MM.1S (cell line): ENCODE results near the gene MC1R.

Source experiments
- DNase-seq: peaks from one replicate; pipeline ENCODE4 v3.0.0-alpha.2; 2015
- H2AFZ ChIP-seq: fragments of 300-600 bp; sonication (generic); 2 replicates; pipeline ENCODE4 v1.6.0; 2016; ENCODE audit warnings: antibody characterized with exemption, low read length
- H3F3A ChIP-seq: fragments of 300-600 bp; sonication (generic); 2 replicates; pipeline ENCODE4 v1.6.1; 2016; ENCODE audit warnings: mild to moderate bottlenecking, antibody characterized with exemption, low read length, moderate library complexity, mixed read lengths; ENCODE audit not compliant: insufficient read depth
- H3K27ac ChIP-seq: fragments of 300-600 bp; sonication (generic); 2 replicates; pipeline ENCODE4 v1.5.1; 2016; ENCODE audit warnings: mild to moderate bottlenecking, low read length
- H3K27me3 ChIP-seq: fragments of 300-600 bp; sonication (generic); replicated peaks from 2 replicates; pipeline ENCODE4 v1.6.0; 2016; ENCODE audit warnings: low read length; ENCODE audit not compliant: insufficient read depth
- H3K36me3 ChIP-seq: fragments of 300-600 bp; sonication (generic); replicated peaks from 2 replicates; pipeline ENCODE4 v1.6.1; 2016; ENCODE audit warnings: mild to moderate bottlenecking, low read length, mixed read lengths; ENCODE audit not compliant: insufficient read depth
- H3K4me1 ChIP-seq: fragments of 300-600 bp; sonication (generic); 2 replicates; pipeline ENCODE4 v1.6.1; 2016; ENCODE audit warnings: low read length, mixed read lengths
- H3K4me2 ChIP-seq: fragments of 300-600 bp; sonication (generic); 2 replicates; pipeline ENCODE4 v1.6.0; 2016; ENCODE audit warnings: low read depth, low read length
- H3K4me3 ChIP-seq: fragments of 300-600 bp; sonication (generic); 2 replicates; pipeline ENCODE4 v1.5.1; 2016; ENCODE audit warnings: low read length, mixed read lengths
- H3K79me2 ChIP-seq: fragments of 300-600 bp; sonication (generic); 2 replicates; pipeline ENCODE4 v1.6.1; 2016; ENCODE audit warnings: mixed run types, low read length, mixed read lengths
- H3K9ac ChIP-seq: fragments of 300-600 bp; sonication (generic); 2 replicates; pipeline ENCODE4 v1.6.1; 2016; ENCODE audit warnings: low read length, mixed read lengths
- H3K9me2 ChIP-seq: fragments of 300-600 bp; sonication (generic); replicated peaks from 2 replicates; pipeline ENCODE4 v1.6.1; 2016; ENCODE audit warnings: mild to moderate bottlenecking, low read length, mixed read lengths; ENCODE audit not compliant: insufficient read depth
- H3K9me3 ChIP-seq: fragments of 300-600 bp; sonication (generic); replicated peaks from 2 replicates; pipeline ENCODE4 v1.6.1; 2016; ENCODE audit warnings: mild to moderate bottlenecking, low read length, mixed read lengths; ENCODE audit not compliant: insufficient read depth
- H4K20me1 ChIP-seq: fragments of 300-600 bp; sonication (generic); 2 replicates; pipeline ENCODE4 v1.6.1; 2016; ENCODE audit warnings: mild to moderate bottlenecking, low read length, moderate library complexity, mixed read lengths; ENCODE audit not compliant: insufficient read depth
- CTCF ChIP-seq: fragments of 300-600 bp; sonication (generic); IDR thresholded peaks from 2 replicates; pipeline ENCODE4 v1.5.1; 2016; ENCODE audit warnings: antibody characterized with exemption, low read length, mixed read lengths
- EZH2 ChIP-seq: fragments of 300-600 bp; sonication (generic); optimal IDR thresholded peaks from 2 replicates; pipeline ENCODE3; 2017; ENCODE audit warnings: low read depth, mild to moderate bottlenecking, antibody characterized with exemption, low read length, mixed read lengths
- EZH2phosphoT487 ChIP-seq: fragments of 300-600 bp; sonication (generic); IDR thresholded peaks from 2 replicates; pipeline ENCODE4 v1.6.1; 2018; ENCODE audit warnings: antibody characterized with exemption, low read length

MC1R gene

GRCh38 chr16:89949756-89950155, 31.1 kb downstream of the MC1R start:
- Histone ChIP-seq H3K36me3 (no peaks in the 10 kb centered on the region), H3K79me2 (0 out of 2 replicates have a peak, but pooled peaks cover 3% of the 10 kb centered on the region), H4K20me1 (no peaks in the 10 kb centered on the region), H3K9me3 (no peaks in the 10 kb centered on the region), H3F3A (no peaks in the 10 kb centered on the region), H3K4me2 (peak overlapping the region; percentile 63; the same call in 1 of the 2 replicates), H3K27me3 (no peaks in the 10 kb centered on the region), H3K27ac (no peak overlapping the region), H2AFZ (no peak overlapping the region), H3K4me3 (no peak overlapping the region), H3K4me1 (no peaks in the 10 kb centered on the region), H3K9me2 (no peaks in the 10 kb centered on the region), H3K9ac (no peak overlapping the region)
- no peak for TF ChIP-seq CTCF
- TF ChIP-seq EZH2: no peak
- TF ChIP-seq EZH2phosphoT487: no peak
- no peak for DNase-seq

- Histone ChIP-seq H3K9me2 (no peaks in the 10 kb centered on the region), H3K4me3 (no peak overlapping the region), H3K9ac (no peak overlapping the region), H3K4me1 (no peaks in the 10 kb centered on the region), H3F3A (no peaks in the 10 kb centered on the region), H3K27ac (no peak overlapping the region), H3K79me2 (0 out of 2 replicates have a peak, but pooled peaks cover 3% of the 10 kb centered on the region), H3K9me3 (no peaks in the 10 kb centered on the region), H3K4me2 (no peak overlapping the region), H4K20me1 (no peaks in the 10 kb centered on the region), H2AFZ (no peak overlapping the region), H3K27me3 (no peaks in the 10 kb centered on the region), H3K36me3 (no peaks in the 10 kb centered on the region)
- no peak for DNase-seq
- TF ChIP-seq EZH2 (no peak), CTCF (no peak), EZH2phosphoT487 (no peak)
Measured at GRCh38 chr16:89951509-89951908, 32.8 kb downstream of the MC1R start.

GRCh38 chr16:89952049-89952448, 33.4 kb downstream of the MC1R start:
- Histone ChIP-seq H3K9ac (no peak overlapping the region), H4K20me1 (no peaks in the 10 kb centered on the region), H3F3A (no peaks in the 10 kb centered on the region), H3K36me3 (no peaks in the 10 kb centered on the region), H3K4me1 (no peaks in the 10 kb centered on the region), H3K9me2 (no peaks in the 10 kb centered on the region), H3K9me3 (no peaks in the 10 kb centered on the region), H3K4me3 (no peak overlapping the region), H3K4me2 (no peak overlapping the region), H3K79me2 (0 out of 2 replicates have a peak, but pooled peaks cover 3% of the 10 kb centered on the region), H3K27me3 (no peaks in the 10 kb centered on the region), H3K27ac (no peak overlapping the region), H2AFZ (no peak overlapping the region)
- TF ChIP-seq CTCF: no peak
- TF ChIP-seq EZH2: no peak
- TF ChIP-seq EZH2phosphoT487: no peak
- no peak for DNase-seq
